BLaER1 (cell line): ENCODE data around the gene ATP13A5.

Experiments
- H3K27ac ChIP-seq: shearing (Covaris generic); formaldehyde crosslinking; 2 replicates; pipeline ENCODE4 v1.8.1; 2022
- H3K27me3 ChIP-seq: shearing (Covaris generic); formaldehyde crosslinking; 2 replicates; pipeline ENCODE4 v1.8.1; 2022
- H3K36me3 ChIP-seq: shearing (Covaris generic); formaldehyde crosslinking; 2 replicates; pipeline ENCODE4 v1.8.1; 2022
- H3K4me1 ChIP-seq: shearing (Covaris generic); formaldehyde crosslinking; 2 replicates; pipeline ENCODE4 v1.8.1; 2022
- H3K4me2 ChIP-seq: shearing (Covaris generic); formaldehyde crosslinking; 2 replicates; pipeline ENCODE4 v1.8.1; 2022
- H3K4me3 ChIP-seq: shearing (Covaris generic); formaldehyde crosslinking; 2 replicates; pipeline ENCODE4 v1.8.1; 2022
- H3K9ac ChIP-seq: shearing (Covaris generic); formaldehyde crosslinking; 2 replicates; pipeline ENCODE4 v1.8.1; 2022
- H3K9me3 ChIP-seq: shearing (Covaris generic); formaldehyde crosslinking; 2 replicates; pipeline ENCODE4 v1.8.1; 2022
- H4K20me1 ChIP-seq: shearing (Covaris generic); formaldehyde crosslinking; 2 replicates; pipeline ENCODE4 v1.8.1; 2022
- Cebpa-rat ChIP-seq: shearing (Covaris generic); IDR thresholded peaks from 2 replicates; pipeline ENCODE4 v1.8.1; 2022

ATP13A5 gene

GRCh38 chr3:193271101-193271840 lies 107.3 kb downstream of the ATP13A5 start:
- Histone ChIP-seq H3K27me3 (no peaks in the 10 kb centered on the region), H3K9ac (no peak overlapping the region)

GRCh38 chr3:193270451-193270850 lies 108.1 kb downstream of the ATP13A5 start:
- no peak overlapping the region for H3K4me3 ChIP-seq

More at GRCh38 chr3:193271101-193271840, 107.3 kb downstream of the ATP13A5 start:
- Histone ChIP-seq H3K4me2 (no peak overlapping the region), H3K36me3 (no peaks in the 10 kb centered on the region), H4K20me1 (no peaks in the 10 kb centered on the region), H3K4me1 (no peaks in the 10 kb centered on the region), H3K9me3 (no peaks in the 10 kb centered on the region), H3K27ac (no peak overlapping the region), H3K4me3 (no peak overlapping the region)
- no peak for TF ChIP-seq Cebpa-rat

GRCh38 chr3:193269343-193270028 lies 109.1 kb downstream of the ATP13A5 start:
- no peak overlapping the region for H3K27ac ChIP-seq

More at GRCh38 chr3:193270451-193270850, 108.1 kb downstream of the ATP13A5 start:
- no peaks in the 10 kb centered on the region for H3K9me3 ChIP-seq
- no peak overlapping the region for H3K4me2 ChIP-seq
- no peak overlapping the region for H3K27ac ChIP-seq
- H4K20me1 ChIP-seq: no peaks in the 10 kb centered on the region
- no peak overlapping the region for H3K9ac ChIP-seq
- no peaks in the 10 kb centered on the region for H3K36me3 ChIP-seq
- H3K4me1 ChIP-seq: no peaks in the 10 kb centered on the region
- no peaks in the 10 kb centered on the region for H3K27me3 ChIP-seq
- TF ChIP-seq Cebpa-rat: no peak

GRCh38 chr3:193262707-193263106 lies 115.8 kb downstream of the ATP13A5 start:
- no peaks in the 10 kb centered on the region for H3K36me3 ChIP-seq
- H3K9ac ChIP-seq: no peak overlapping the region
- H3K4me2 ChIP-seq: no peak overlapping the region
- H4K20me1 ChIP-seq: no peaks in the 10 kb centered on the region
- H3K4me3 ChIP-seq: no peak overlapping the region
- H3K27me3 ChIP-seq: no peaks in the 10 kb centered on the region
- H3K9me3 ChIP-seq: no peaks in the 10 kb centered on the region
- no peaks in the 10 kb centered on the region for H3K4me1 ChIP-seq
- no peak overlapping the region for H3K27ac ChIP-seq
- TF ChIP-seq Cebpa-rat: no peak

More at GRCh38 chr3:193269343-193270028, 109.1 kb downstream of the ATP13A5 start:
- Histone ChIP-seq H3K4me3 (no peak overlapping the region), H3K27me3 (no peaks in the 10 kb centered on the region), H4K20me1 (no peaks in the 10 kb centered on the region), H3K4me1 (no peaks in the 10 kb centered on the region), H3K4me2 (no peak overlapping the region), H3K36me3 (no peaks in the 10 kb centered on the region), H3K9me3 (no peaks in the 10 kb centered on the region), H3K9ac (no peak overlapping the region)
- no peak for TF ChIP-seq Cebpa-rat

- no peak overlapping the region for H3K4me3 ChIP-seq
- H3K9ac ChIP-seq: no peak overlapping the region
- no peaks in the 10 kb centered on the region for H3K27me3 ChIP-seq
- TF ChIP-seq Cebpa-rat: no peak
- H3K36me3 ChIP-seq: no peaks in the 10 kb centered on the region
- H3K4me2 ChIP-seq: no peak overlapping the region
- H3K4me1 ChIP-seq: no peaks in the 10 kb centered on the region
- H4K20me1 ChIP-seq: no peaks in the 10 kb centered on the region
- no peaks in the 10 kb centered on the region for H3K9me3 ChIP-seq
- no peak overlapping the region for H3K27ac ChIP-seq
Observed at GRCh38 chr3:193261970-193262369, 116.6 kb downstream of the ATP13A5 start.

GRCh38 chr3:193253986-193254660 lies 124.4 kb downstream of the ATP13A5 start:
- H3K4me2 ChIP-seq: no peak overlapping the region
- no peaks in the 10 kb centered on the region for H4K20me1 ChIP-seq
- no peaks in the 10 kb centered on the region for H3K36me3 ChIP-seq
- H3K4me3 ChIP-seq: no peak overlapping the region
- H3K9ac ChIP-seq: no peak overlapping the region
- no peaks in the 10 kb centered on the region for H3K27me3 ChIP-seq
- TF ChIP-seq Cebpa-rat: no peak
- no peaks in the 10 kb centered on the region for H3K4me1 ChIP-seq
- no peak overlapping the region for H3K27ac ChIP-seq
- H3K9me3 ChIP-seq: peaks cover 16% of the 10 kb centered on the region

- Histone ChIP-seq H3K4me2 (no peak overlapping the region), H3K4me3 (no peak overlapping the region), H4K20me1 (no peaks in the 10 kb centered on the region), H3K9me3 (peaks cover 38% of the 10 kb centered on the region), H3K27me3 (no peaks in the 10 kb centered on the region), H3K27ac (no peak overlapping the region), H3K4me1 (no peaks in the 10 kb centered on the region), H3K9ac (no peak overlapping the region), H3K36me3 (no peaks in the 10 kb centered on the region)
- TF ChIP-seq Cebpa-rat: no peak
Observed at GRCh38 chr3:193250492-193250891, 128.1 kb downstream of the ATP13A5 start.

GRCh38 chr3:193248848-193249468 lies 129.6 kb downstream of the ATP13A5 start:
- Histone ChIP-seq H4K20me1 (no peaks in the 10 kb centered on the region), H3K4me2 (no peak overlapping the region), H3K9me3 (peaks cover 38% of the 10 kb centered on the region), H3K27ac (no peak overlapping the region), H3K9ac (no peak overlapping the region), H3K36me3 (no peaks in the 10 kb centered on the region), H3K27me3 (no peaks in the 10 kb centered on the region), H3K4me1 (no peaks in the 10 kb centered on the region), H3K4me3 (no peak overlapping the region)
- TF ChIP-seq Cebpa-rat: no peak

- TF ChIP-seq Cebpa-rat: no peak
- Histone ChIP-seq H3K9ac (no peak overlapping the region), H3K36me3 (no peaks in the 10 kb centered on the region), H4K20me1 (no peaks in the 10 kb centered on the region), H3K4me3 (no peak overlapping the region), H3K27me3 (no peaks in the 10 kb centered on the region), H3K27ac (no peak overlapping the region), H3K4me1 (no peaks in the 10 kb centered on the region), H3K9me3 (peaks cover 26% of the 10 kb centered on the region), H3K4me2 (no peak overlapping the region)
Observed at GRCh38 chr3:193243571-193243970, 135.0 kb downstream of the ATP13A5 start.
